ENCODE measurements around the gene VOPP1.
"Not testable (repeated sequence)": the region's sequence is repeated elsewhere in the genome, so short reads cannot be mapped to it uniquely, and the experiment has no call there.

VOPP1 gene

DNA sequence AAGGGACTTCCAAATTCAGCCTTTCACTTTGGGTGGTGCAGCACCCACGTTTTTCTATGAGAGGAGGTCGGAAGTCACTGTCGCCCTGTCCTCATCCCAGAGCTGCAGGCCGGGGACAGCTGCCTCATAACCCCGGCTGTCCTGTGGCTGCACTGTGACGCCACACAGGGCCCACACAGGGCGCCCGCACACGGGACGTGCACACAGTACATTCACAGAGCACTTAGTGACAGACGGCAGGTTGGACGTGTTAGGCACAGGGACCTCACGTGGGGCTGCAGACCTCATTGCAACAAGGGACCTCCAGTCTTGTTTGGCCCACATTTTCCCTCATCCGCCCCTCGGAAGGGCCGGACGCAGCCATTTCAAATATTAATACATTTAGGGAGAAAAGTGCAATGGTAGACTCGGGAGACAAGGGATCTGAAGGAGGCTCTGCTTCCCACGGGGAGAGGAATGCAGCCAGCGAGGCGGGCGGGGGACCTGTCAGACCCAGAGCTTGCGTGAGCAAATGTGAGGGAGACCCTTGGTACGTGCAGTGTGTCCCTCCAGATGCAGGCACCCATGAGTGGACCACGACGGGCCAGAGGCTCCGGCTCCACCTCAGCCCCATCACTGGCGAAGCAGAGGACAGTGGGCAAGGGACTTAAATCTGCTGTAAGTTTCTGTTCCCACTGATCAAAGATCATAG, 86.7 kb downstream of the VOPP1 start:
- no peak for DNase-seq

DNA sequence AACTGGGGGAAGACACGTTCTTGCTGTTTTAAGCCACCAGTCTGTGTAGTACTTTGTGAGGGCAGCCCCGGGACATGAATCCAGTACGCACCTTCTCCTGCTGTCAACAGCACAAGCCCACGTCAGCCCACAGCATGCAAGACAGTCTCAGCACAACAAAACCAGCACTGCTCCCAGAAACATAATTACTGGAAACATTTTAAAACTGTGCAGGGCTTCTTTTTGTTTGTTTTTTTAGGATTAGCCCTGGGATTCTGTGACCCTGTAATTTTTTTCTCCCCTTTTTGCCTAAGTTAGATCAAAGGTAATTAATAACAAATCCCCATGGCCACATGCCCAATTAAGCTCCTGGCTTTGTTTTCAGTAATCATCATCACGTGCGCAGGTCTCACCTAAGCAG, 87.5 kb downstream of the VOPP1 start:
- no peak for DNase-seq

DNA sequence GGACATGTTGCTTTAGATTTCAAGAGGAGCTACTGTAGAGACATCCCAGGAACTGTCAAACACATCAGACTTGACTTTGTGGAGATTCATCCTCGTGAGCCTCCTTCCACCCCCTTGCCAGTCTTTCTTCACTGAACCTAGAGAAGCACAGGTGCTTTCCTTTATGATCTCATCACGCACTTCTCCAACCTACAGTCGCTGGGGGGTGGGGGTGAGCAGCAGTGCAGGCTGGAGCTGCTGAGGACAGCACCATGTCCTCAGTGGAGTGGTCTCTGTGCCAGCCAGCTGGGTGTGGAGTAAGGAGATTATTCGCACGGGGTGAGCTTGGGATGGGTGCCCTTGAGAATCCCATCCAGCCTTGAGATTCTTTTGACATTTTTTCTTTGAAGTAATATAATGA, 88.1 kb downstream of the VOPP1 start:
- no peak for DNase-seq

DNA sequence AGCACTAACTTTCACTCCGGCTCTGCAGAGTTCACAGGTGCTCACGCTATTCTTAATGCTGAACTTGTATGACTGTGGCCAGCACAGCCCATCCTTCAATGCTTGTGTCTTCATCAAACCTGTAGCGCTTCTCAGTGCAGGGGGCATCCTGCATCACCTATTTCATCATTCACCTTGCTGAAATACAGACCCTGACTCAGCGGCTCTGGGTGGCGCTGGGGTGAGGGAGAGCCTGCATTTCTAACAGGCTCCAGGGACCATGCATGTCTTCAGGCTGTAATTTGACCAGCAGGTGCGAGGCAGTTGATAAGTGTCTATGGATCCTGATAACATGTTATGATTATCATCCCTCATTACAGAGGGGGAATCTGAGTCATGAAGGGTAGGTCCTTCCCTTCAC, 89.3 kb downstream of the VOPP1 start:
- DNase-seq = no peak

DNA sequence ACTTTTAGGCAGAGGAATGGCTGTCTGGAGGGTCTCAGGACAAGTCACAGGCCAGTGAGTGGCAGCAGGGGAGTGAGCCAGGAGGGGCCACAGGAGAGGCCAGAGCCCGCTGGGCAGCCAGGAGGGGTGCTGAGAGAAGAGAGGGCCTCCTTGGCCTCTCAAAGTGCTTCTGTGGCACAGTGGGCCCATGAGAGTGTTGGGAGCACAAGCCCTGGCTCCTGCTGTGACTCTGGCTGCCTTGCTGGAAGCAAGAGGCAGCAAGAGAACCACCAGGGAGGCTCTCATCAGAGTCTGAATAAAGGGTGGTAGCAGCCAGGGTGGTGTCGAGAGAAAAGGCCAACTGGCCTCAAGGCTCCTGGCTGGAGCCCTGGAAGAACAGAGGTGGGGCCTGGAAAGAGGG, 91.1 kb downstream of the VOPP1 start:
- no peak for DNase-seq

DNA sequence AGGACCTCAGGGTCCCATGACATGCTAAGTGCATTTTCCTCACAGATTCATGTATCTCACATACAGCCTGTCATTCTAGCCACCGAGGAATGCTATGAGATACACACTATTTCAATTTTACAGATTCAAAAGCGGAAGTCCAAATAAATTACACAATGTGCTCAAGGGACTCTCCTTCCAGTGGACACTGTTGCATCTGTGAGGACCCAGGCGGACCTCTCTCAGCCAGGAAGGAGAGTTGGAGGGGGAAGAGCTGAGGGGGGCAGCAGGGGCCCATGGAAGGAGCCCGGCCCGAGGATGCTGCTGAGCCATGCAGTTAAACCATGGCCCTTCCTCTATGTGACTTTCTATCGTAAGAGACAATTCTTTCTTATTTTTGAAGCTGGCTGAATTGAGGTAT, 93.6 kb downstream of the VOPP1 start:
- DNase-seq = no peak

DNA sequence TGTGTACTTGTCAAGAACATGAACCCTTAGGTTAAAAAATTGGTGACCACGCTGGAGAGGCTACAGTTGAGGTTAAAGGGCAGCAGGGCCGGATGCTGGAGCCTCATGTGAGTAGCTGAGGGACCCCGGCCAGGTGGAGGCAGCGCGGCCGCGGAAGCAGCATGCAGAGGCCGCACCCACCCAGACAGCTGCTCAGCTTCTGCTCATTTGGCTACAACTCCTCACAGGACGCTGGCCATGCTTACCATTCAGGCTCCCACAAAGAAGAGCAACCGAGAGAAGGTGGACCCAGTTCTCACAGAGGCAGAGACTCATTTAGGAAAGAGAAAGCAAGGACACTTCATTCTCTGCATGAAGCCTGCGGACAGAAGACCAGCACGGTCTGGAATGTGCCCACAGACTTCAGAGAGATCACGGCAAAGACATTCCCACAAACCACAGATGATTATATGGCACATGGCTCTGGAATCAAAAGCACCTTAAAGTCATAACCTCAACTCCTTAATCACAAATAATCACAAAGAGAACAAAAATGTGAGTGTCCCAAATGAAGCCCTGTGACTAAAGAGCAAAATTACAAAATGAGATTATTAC, 94.4 kb downstream of the VOPP1 start:
- no peak for DNase-seq

DNA sequence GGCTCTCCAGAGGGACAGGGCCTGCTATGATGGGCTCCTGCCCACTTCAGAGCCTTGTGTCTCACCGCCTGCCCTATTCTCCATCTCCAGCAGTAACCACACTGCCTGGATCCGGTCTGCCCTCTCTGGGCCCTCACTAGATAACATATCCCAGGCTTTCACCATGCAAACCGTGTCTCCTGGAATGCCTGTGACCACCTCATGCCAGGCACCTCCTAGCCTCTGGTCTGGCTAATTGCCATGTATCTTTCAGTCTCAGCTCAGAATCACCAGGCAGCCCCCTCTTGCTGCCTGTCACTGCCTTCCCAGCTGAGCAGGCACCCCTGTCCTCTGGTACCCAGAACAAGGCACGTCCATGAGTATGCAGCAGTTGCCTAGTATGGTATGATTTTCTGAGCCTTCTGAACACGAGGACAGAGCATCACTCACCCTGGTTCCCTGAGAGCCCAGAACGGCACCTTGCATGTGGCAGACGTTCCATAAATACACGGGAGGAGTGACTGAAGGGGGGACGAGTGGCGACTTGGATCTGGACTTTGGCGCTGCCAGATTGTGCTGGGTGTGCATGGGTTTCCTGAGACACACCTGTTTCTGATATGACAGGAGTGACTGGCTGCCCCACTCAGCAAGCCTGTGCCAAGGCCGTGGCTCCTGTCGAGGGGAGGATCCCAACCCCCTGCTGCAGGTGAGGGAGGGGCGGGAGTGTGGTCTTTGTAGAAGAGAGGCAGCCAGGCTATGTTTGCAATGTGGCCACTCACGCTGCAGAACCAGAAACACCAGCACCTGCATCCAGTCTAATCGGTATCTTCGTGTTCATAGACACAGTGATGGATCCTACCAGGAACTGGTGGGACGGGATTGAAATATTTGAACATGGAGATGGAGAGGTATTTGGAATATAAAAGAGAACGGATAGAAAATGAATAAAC, 95.2 kb downstream of the VOPP1 start:
- no peak for DNase-seq

DNA sequence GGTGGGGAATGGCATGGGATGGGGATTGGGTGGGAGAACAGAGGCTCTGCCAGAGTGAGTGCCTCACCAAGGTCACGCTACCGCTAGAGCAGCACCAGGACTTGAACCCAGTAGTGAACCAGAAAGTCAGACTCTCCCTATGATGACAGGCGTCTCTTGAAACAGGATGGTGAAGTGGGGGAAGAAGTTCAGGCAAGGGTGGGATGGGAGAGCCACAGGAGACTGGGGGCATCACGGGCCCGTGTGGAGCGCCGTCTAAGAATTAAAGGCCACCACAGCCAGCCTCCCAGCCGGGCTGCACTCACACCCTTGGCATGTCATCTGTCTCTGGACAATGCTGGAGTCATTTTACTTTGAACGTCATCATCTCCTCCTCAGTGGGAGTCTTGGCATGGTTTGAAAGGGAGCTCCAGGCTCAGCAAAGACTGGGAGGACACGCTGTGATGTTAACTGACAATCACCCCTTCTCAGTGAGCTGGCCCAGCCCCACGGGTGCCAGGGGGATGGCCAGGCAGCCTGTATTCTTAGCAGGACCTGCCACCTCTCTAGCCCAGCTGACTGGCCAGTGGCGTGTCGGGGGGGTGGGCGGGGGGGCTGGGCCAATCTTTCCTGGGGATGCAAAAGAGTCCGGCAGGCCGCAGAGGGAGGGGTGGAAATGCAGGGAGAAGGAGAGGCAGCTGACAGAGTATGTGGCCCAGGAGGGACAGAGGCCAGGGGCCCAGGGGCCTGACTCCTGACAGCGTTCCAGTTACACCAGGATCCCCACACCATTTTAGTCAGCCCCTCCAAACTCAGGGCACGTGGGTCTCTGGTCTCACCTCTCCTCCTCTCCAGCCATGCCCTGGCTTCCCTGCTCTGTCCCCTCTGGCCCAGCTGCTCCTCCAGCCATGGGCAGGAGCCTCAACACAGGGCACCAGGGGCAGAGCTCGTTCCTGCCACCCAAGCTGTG, 96.2 kb downstream of the VOPP1 start:
- no peak for DNase-seq

DNA sequence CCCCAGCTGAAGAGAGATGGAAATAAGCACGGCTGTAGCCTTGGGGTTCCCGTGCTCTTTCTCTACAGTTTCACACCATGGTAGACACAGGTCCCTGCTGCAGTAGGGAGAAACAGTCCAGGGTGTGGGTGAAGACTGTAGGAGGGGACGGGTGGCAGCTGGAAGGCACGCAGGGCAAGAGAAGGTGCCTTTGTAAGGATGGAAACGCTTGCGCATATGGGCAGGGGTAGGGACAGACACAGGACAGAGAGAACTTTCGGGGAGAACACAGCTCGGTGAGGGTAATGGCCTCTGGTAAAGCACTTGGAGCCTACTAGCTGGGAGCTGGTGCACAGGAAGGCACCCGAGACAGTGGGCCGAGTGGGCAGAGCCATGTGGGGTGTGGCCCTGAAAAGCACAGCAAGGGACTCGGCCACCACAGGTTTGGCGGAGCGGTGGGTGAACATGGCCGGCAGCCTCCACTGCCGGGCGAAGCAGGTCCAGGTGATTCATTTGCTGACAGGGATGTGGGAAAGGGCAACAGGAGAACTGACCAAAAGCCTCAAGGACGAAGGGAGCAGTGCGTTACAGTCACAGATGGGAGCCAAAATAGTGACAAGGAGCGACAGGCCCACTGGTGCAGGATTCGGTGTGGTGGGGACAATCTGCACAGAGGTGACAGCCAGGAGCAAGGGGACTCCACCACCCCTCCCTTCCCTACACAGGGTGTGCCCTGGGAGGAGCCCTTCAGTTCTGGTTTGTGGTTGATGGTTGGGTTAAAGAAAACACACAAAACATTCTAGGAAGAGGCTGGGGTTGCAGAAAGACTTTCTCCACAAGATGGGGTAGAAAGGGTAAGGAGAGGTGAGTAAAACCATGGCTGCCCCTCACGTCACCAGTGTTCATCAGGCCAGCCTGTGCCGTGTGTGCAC, 97.1 kb downstream of the VOPP1 start:
- DNase-seq = no peak

DNA sequence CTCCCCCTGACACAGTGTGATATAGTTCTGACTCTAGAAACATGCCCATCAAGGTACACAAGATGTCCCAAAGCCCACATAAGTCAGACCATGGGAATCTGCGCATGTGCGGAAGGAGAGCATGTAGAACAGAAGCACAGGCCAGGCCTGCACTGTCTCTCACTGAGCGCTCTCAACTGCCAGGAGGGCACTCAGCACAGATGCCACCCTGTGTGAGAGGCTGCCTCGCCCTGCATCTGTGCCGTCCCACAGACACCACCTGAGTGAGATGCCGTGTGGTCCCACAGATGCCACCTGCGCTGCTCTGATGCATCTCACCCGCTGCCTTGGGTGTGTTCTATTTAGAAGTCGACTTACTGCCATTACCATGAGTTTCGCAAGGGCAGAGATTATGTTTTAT, 98.4 kb downstream of the VOPP1 start:
- no peak for DNase-seq

DNA sequence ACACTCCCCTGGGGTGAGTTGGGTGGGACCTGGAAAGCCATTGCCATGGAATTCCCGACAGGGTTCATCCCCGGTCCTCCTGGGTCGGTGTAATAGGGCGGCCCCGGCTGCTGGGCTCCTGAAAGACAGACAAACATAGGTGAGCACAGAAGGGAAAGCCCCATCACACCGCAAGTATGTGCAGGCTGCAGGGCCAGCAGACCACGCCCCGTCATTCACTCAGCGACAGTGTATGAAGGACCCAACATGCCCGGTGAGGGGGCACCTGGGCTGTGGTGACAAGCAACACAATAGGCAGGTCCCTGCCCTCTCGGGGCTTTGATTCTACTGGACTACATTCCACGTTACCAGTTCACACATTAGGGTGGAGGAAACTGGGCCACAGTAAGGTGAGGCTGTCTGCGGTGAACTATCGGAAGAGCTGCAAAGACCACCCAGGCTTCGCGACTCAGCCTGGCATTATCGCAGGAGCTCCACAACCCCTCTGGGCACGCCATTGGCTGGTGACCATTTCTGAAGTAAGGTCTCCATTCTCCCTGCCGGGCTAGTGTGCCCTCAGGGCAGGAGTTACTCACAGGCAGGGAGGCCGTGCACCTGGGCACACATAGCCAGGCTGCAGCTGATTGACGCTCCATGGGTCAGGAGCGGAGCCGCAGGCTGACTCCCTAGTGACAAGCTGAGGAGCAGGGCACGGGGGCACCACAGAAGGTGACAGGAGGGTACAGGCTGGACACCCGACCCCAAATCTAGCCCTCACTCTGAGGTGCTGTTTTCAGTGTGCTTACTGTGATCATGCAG, 99.2 kb downstream of the VOPP1 start:
- DNase-seq = no peak

DNA sequence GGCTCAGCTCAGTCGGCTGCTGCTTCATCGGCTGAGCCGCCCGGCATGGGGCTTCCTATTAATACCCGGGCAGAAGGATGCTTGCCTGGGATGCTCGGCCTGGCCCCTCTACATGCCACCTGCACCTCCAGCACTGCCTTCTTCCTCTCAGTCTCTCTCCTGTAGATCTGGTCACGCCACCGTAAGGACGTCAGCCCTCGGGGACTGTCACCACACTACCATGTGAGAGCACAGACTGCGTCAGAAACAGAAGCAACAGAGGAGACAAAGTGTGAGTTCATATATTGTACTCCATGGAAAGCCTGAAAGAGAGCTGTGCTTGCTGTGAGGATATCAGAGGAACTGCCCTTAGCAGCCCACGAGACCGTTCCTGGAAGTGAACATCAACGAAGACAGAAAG, 99.9 kb downstream of the VOPP1 start:
- DNase-seq = not testable (repeated sequence)

DNA sequence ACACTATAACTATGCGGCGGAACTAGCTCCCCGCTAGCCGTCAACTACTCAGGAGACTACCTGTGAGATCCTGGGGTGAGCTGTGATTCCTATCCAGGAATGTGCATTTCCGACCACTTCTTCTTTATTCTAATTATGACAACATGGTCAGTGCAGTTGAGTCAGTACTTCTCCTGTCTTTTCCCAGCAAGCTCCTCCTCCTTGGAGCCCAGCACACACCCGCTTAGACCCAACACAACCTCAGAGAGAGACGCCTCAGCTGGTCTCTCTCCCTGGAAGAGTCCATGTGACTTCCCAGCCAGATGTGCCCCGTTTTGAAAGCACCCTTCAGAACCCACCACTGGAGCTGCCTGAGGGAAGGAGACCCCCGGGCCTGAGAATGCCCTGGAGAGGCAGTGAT, 100.7 kb downstream of the VOPP1 start:
- not testable (repeated sequence) for DNase-seq

DNA sequence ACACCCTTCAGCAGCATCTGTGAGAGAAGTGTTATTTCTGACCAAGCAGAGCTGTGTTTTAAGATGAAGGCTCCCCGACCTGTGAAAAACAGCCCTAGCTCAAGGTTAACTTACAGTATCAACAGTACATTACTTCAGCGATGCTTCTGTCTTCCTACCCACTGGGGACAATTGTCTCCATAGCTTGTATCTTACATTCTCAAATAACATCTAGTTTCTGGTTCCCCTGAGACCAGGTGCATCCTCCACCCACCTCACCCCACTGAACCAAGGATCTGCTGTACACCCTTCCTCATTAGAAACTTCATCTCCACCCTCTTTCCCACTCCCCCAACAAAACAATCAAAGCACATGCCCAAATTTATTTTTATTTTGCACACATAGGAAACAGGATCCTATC, 102.0 kb downstream of the VOPP1 start:
- no peak for DNase-seq

DNA sequence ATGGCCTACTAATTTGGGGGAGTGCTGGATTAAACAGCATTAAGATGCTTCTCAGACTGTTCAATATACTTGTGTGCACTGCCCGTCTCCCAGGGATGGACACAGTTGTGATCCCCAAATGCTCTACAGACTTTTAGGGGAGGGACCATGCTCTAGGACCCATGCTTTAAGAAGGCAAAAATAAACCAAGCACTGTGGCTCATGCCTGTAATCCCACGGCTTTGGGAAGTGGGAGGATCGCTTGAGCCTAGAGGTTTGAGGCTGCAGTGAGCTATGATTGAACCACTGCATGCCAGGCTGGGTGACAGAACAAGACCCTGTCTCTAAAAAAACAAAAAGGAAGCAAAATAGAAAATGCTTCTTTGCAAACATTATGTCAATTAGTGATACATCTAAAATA, 102.6 kb downstream of the VOPP1 start:
- no peak for DNase-seq

DNA sequence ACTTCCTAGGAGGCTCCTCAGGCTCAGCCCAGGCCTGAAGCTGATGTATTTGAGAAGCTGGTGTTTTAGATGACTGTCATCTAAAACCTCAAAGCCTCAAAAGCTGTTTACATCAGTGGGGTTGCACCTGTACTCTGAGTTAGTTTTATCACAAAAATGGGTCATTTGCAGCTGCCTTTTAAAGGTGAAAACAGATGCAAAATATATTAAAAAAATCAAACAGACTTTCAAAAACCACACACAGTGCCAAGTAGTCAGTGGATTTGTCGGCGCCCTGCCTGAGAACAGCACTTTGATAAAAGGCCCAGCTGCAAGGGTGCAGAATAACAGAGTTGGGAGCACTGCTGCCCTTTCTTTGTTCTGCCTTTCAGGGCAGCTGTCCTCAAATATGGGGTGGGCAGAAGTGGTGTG, 103.0 kb downstream of the VOPP1 start:
- DNase-seq = no peak

DNA sequence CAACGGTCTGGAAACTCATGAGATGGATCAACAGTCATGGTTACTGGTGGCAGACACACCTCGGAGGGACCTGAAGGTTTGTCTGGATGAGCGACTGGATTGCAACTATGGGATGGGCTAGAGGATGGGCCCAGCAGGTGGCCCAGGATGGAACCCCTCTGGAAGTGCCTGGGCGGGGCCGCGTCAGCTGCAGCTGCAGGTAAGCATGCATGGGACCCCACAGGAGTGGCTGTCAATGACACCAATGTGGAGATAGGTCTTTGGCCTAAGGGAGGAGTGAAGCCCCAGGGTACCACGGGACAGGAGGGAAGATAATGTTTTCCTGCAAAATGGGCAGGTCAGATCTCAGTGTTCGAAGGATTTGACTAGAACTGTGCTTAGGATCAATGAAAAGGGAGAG, 103.8 kb downstream of the VOPP1 start:
- DNase-seq = no peak

DNA sequence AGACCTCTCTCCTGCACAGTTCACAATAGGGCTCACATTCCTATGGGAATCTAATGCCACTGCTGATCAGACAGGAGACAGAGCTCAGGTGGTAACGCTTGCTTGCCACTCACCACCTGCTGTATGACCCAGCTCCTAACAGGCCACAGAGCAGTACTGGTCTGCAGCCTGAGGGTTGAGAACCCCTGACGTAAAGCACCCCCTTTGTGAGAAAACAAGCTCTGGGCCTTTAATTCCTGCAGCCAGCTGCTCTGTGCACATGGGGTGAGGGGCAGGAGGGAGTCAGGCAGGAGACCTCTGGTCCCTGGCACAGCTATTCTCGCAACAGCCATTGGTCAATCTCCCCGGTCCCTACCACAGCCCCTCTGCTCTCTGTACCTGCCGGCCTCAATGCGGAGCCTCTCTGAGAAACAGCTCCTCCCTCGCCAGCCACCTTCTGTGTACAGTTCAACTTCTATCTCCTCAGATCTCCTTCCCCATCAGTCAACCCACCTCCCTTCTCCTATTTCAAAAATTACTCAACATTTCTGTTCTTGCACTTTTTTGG, 105.2 kb downstream of the VOPP1 start:
- DNase-seq = no peak

DNA sequence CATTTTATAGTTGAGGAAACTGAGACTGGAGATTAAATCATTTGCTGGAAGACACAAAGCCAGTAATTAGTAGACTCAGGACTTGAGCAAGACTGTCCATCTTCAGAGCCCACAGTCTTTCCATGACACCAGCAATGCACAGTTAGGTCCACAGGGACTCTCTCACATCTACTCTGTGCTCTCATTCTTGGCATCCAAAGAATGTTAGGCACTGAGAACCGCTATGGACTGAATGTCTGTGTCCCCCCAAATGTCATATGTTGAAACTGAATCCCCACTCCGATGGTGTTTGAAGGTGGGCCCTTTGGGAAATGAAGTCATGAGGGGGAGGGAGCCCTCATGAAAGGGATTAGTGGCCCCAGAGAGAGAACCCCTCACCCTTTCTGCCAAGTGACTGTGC, 106.6 kb downstream of the VOPP1 start:
- no peak for DNase-seq

DNA sequence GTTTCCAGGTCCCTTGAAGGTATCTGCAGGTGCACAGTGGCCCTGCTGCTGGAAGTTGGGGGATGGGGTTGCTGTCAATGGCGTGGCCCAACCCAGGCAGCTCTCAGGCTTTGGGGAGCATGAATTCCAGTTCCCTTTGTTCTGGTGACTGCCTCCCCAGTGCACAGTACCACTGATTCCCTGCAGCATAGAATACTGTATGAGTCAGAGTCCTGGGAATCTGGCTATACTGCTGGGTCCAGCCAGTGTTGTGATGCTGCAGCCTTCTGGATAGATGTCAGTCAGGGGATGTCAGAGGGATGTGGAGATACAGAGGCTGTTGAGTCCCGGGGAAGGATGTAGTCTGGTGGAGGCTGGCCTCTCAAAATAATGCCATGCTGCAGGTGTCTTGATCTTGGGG, 107.9 kb downstream of the VOPP1 start:
- DNase-seq = no peak

Measured in NCI-H446 (cell line).